Measurements from ENCODE around the gene AAR2.

The AAR2 gene

GRCh38 chr20:36260316-36260715 lies 24.0 kb downstream of the AAR2 start:
- DNase-seq (ENCODE audit: low read depth): no peak

- no peak for DNase-seq (ENCODE audit: low read depth)
Observed at GRCh38 chr20:36261389-36262105, 25.3 kb downstream of the AAR2 start.

GRCh38 chr20:36262440-36262839 lies 26.2 kb downstream of the AAR2 start:
- no peak for DNase-seq (ENCODE audit: low read depth)

GRCh38 chr20:36264426-36265246 lies 28.4 kb downstream of the AAR2 start:
- DNase-seq (ENCODE audit: low read depth): no peak

GRCh38 chr20:36266189-36266588 lies 29.9 kb downstream of the AAR2 start:
- DNase-seq (ENCODE audit: low read depth): no peak

GRCh38 chr20:36267605-36268381 lies 31.5 kb downstream of the AAR2 start:
- no peak for DNase-seq (ENCODE audit: low read depth)

- no peak for DNase-seq (ENCODE audit: low read depth)
Observed at GRCh38 chr20:36268440-36269342, 32.4 kb downstream of the AAR2 start.

- DNase-seq (ENCODE audit: low read depth): no peak
Observed at GRCh38 chr20:36269507-36269906, 33.2 kb downstream of the AAR2 start.

- DNase-seq (ENCODE audit: low read depth): no peak
Observed at GRCh38 chr20:36270744-36271638, 34.7 kb downstream of the AAR2 start.

- DNase-seq (ENCODE audit: low read depth): no peak
Observed at GRCh38 chr20:36271639-36272546, 35.6 kb downstream of the AAR2 start.

GRCh38 chr20:36272547-36273220 lies 36.4 kb downstream of the AAR2 start:
- DNase-seq (ENCODE audit: low read depth): no peak

- DNase-seq (ENCODE audit: low read depth): peak; percentile 3
Observed at GRCh38 chr20:36273414-36274180, 37.3 kb downstream of the AAR2 start.

- DNase-seq (ENCODE audit: low read depth): no peak
Observed at GRCh38 chr20:36274181-36274841, 38.0 kb downstream of the AAR2 start.

- no peak for DNase-seq (ENCODE audit: low read depth)
Observed at GRCh38 chr20:36275011-36275410, 38.7 kb downstream of the AAR2 start.

GRCh38 chr20:36275441-36276189 lies 39.3 kb downstream of the AAR2 start:
- no peak for DNase-seq (ENCODE audit: low read depth)

GRCh38 chr20:36277546-36277945 lies 41.3 kb downstream of the AAR2 start:
- no peak for DNase-seq (ENCODE audit: low read depth)

GRCh38 chr20:36279362-36279761 lies 43.1 kb downstream of the AAR2 start:
- DNase-seq (ENCODE audit: low read depth): no peak

Measured in GM04503 (cell line).